GM12873 (cell line): ENCODE data around the gene CNPPD1.

Source experiments
- TF ChIP-seq, protein P1 (sequence below): IDR thresholded peaks from 2 replicates; pipeline ENCODE4 v1.5.1; 2012; ENCODE audit warnings: low read depth, mild to moderate bottlenecking, moderate library complexity, low read length, control low read depth; ENCODE audit not compliant: insufficient read depth; ENCODE audit errors: missing control alignments

The CNPPD1 gene

GRCh38 chr2:219218732-219219701, 42.3 kb upstream of the CNPPD1 start, which contains the start of gene ABCB6:
TSS of gene ABCB6 (minus strand) at chr2:219218958. CDS start at chr2:219218673, 285 bp downstream.
- TF ChIP-seq, protein P1, sequence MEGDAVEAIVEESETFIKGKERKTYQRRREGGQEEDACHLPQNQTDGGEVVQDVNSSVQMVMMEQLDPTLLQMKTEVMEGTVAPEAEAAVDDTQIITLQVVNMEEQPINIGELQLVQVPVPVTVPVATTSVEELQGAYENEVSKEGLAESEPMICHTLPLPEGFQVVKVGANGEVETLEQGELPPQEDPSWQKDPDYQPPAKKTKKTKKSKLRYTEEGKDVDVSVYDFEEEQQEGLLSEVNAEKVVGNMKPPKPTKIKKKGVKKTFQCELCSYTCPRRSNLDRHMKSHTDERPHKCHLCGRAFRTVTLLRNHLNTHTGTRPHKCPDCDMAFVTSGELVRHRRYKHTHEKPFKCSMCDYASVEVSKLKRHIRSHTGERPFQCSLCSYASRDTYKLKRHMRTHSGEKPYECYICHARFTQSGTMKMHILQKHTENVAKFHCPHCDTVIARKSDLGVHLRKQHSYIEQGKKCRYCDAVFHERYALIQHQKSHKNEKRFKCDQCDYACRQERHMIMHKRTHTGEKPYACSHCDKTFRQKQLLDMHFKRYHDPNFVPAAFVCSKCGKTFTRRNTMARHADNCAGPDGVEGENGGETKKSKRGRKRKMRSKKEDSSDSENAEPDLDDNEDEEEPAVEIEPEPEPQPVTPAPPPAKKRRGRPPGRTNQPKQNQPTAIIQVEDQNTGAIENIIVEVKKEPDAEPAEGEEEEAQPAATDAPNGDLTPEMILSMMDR = no peak

DNA sequence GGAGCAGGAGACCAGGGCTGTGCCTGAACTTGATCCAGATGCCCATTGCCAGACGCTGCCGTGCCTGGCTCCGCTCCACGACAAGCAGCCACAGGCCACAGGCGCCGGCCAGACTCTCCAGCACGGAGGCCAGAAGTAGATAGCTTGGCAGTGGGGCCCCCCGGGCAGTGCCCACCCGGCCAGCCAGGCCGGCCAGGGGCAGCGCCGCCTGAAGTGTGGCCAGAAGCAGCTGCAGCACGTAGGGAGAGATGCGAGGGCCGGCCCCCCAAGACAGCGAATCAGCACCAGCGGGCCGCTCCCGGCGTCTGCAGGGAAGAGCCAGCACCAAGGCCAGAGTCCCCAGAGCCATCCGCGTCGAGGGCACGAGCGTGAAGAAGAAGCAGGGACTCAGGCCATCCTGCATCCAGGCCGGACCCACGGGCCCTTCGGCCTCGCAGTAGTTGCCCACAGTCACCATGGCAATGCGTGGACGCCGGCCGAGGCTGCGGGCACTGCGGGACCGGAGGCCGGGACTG, 41.5 kb upstream of the CNPPD1 start:
- TF ChIP-seq, protein P1 = no peak

DNA sequence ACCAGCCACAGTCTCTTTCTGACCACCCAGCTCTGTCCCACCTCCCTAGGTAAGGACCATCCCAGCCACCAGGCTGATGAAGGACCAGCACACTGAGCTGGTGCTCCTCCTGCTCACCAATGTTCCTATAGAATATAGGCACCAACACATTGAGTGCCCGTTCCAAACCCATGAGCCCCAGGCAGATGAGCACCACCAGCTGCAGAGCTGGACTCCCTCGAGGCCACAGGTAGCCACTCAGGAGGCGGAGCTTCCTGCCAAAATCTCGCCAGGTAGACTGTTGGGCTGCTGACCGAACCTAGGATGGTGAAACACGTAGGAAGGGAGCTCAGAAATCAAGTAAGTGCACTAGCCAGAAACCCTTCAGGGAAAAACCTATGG, 39.8 kb upstream of the CNPPD1 start:
- TF ChIP-seq, protein P1 = no peak

GRCh38 chr2:219215871-219216534, 39.3 kb upstream of the CNPPD1 start:
- TF ChIP-seq, protein P1 = no peak

GRCh38 chr2:219214786-219215185, 38.1 kb upstream of the CNPPD1 start:
- TF ChIP-seq, protein P1 = no peak

DNA sequence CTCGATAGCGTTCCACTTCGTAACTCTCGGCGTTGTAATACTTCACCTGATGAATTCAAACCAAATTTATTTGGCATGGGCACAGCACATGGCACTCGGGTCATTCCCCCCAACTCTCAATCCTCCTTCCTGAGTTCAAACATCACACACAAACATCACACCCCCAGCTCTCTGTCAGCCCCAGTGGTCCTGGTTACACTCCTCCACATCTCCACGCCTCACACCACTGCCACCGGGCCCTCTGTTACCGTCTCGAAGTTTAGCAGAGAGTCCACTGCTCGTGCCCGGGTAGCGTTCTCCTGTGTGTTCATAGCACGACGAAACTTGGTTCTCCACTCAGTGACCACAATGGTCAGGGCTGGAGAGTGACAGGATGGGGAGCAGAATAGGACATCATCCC, 37.4 kb upstream of the CNPPD1 start:
- TF ChIP-seq, protein P1 = no peak
